Bronchial epithelial cell (primary cell): Measurements from ENCODE around the gene RAB15. TPM values are rescaled to one million over a fixed set of nuclear protein-coding genes. Genes with fewer than 3 reads are reported as not detected.
A peak's percentile ranks its signal among the peaks of the same experiment; 100 is the strongest.

Experiments used
- DNase-seq: peaks from one replicate; pipeline ENCODE4 v3.0.0-alpha.2; 2010; ENCODE audit warnings: low read depth
- FAIRE-seq: peaks from 2 replicates; lab custom pipeline; 2011; peaks lifted over from hg19 to GRCh38; lab: Jason Lieb, UNC
- H3K27me3 ChIP-seq: 2 replicates; pipeline ENCODE4 v1.5.1; 2011; ENCODE audit warnings: low read length; ENCODE audit not compliant: control insufficient read depth, insufficient read depth
- H3K36me3 ChIP-seq: 2 replicates; pipeline ENCODE4 v1.5.1; 2011; ENCODE audit warnings: low read length; ENCODE audit not compliant: control insufficient read depth, insufficient read depth
- H3K4me3 ChIP-seq: 2 replicates; pipeline ENCODE4 v1.5.1; 2011; ENCODE audit warnings: mild to moderate bottlenecking, low read depth, low read length, control low read depth
- CTCF ChIP-seq: IDR thresholded peaks from 2 replicates; pipeline ENCODE4 v1.5.1; 2011; ENCODE audit warnings: mild to moderate bottlenecking, moderate library complexity, low read length, control low read depth, inconsistent platforms; ENCODE audit not compliant: insufficient read depth, severe bottlenecking
- total RNA-seq: library from RNA; depleted of rRNA; stranded (reverse); fragments of >200 nt; gene quantifications from 2 replicates; pipeline ENCODE4 v1.2.1, GENCODE V29; 2014

RAB15 gene
- total RNA-seq, 1 donor from 2014 or later: not detected

GRCh38 chr14:64986648-64987437 lies 14.7 kb upstream of the RAB15 start, which contains the start of gene FNTB:
TSS of gene FNTB (plus strand) at chr14:64986895. CDS start at chr14:64986954, 59 bp downstream.
- FAIRE-seq: no peak

DNA sequence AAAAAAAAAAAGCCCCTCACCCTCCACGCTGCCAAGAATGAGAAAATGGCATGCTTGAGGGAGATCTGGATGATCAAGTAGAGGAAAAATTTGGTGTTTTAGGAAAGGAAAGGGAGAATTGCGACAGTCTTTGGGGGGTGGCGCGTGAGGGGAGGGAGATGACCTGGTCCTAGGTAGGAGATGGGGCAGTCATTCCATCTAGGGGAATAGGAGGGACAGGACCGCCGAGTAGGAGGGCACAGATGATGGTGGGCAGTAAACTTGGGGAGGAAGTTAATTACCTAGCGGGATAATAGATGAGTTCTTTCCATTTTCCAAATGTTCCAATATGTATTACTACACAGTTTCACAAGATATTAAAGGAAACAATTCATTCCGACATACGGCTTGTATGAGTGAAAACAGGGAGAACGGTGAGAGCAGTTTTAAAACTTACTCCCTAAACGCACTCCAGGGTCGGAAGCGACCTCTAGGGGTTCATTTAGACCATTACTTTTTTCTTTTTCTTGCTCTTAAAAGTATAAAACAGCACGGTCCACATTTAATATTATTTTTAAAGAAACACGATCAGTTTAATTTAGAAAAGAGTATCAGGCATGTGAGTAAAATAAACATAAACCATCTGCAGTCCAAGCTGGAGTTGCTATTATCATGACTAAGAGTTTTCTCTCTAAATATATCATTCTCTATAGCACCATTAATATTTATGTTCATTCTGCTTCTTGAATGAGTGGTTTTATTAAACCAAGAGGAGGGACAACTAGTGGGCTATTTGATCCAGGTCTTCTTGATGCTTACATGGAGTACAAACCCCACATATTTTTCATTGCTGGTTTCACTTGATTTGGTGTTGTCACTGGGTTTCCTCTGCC lies 11.5 kb upstream of the RAB15 start:
- no peak for FAIRE-seq
- DNase-seq: peak; percentile 62
- TF ChIP-seq CTCF: peak; percentile 51
- no peak overlapping the region for H3K4me3 ChIP-seq
- no peaks in the 10 kb centered on the region for H3K27me3 ChIP-seq
- no peaks in the 10 kb centered on the region for H3K36me3 ChIP-seq

More at GRCh38 chr14:64986648-64987437, 14.7 kb upstream of the RAB15 start, which contains the start of gene FNTB:
- peak; percentile 89 for DNase-seq
- Histone ChIP-seq H3K4me3 (peak within 1 kb of the TSS; percentile 72), H3K27me3 (no peaks in the 10 kb centered on the region), H3K36me3 (no peaks in the 10 kb centered on the region)
- peak; percentile 83 for TF ChIP-seq CTCF

DNA sequence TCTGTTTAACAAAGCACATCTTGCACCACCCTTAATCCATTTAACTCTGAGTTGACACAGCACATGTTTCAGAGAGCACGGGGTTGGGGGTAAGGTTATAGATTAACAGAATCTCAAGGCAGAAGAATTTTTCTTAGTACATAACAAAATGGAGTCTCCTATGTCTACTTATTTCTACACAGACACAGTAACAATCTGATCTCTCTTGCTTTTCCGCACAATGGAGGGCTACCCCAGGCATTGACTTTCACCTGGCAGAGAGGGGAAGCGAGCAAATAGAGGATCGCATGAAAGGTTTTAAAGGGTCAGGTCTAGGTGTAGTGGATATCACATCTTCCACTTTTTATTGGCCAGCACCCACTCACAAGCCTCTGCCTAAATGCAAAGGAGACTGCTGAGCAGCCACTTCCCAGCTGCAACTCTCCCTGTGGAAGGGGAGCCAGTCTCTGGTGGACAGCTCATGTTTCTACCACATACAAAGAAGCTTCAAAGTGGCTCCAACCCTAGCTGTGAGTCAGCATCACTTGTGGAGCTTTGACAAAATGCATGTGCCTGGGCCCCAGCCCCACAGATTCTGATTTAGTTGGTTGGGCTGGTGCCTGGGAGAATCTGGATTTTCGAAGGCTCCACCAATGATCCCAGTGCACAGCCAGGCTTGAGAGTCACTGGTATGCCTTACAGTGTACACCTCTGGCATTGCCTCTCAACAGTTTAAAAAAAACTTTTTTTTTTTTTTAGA lies 7.4 kb upstream of the RAB15 start:
- no peak for FAIRE-seq
- TF ChIP-seq CTCF: no peak
- DNase-seq: no peak
- Histone ChIP-seq H3K4me3 (no peak overlapping the region), H3K36me3 (no peaks in the 10 kb centered on the region), H3K27me3 (peaks cover 4% of the 10 kb centered on the region)

DNA sequence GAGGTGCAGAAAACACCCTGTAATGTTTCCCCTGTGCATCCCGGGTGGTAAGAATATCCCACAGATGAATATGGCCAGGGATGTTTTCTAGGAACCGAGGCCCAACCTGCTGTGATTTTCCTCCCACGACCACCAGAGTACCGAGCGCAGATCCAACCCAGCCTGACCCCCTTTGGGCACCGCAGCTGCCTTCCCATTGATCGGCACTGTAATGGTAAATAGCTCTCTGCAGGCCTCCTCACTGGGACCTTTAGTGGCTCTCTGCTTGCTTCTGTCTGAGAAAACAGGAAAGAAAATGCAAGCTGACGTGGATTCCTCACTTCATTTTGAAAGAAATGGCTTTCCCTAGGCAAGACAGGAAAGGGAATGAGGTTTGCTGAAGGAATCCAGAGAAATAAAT lies 2.4 kb upstream of the RAB15 start:
- DNase-seq: no peak
- H3K36me3 ChIP-seq: no peaks in the 10 kb centered on the region
- H3K27me3 ChIP-seq: peaks cover 6% of the 10 kb centered on the region
- H3K4me3 ChIP-seq: no peak overlapping the region
- TF ChIP-seq CTCF: no peak
- no peak for FAIRE-seq

GRCh38 chr14:64973826-64974225 lies 1.7 kb upstream of the RAB15 start:
- DNase-seq: no peak
- peaks cover 6% of the 10 kb centered on the region for H3K27me3 ChIP-seq
- no peaks in the 10 kb centered on the region for H3K36me3 ChIP-seq
- TF ChIP-seq CTCF: no peak
- FAIRE-seq: no peak
- no peak overlapping the region for H3K4me3 ChIP-seq
